UCSD-AML1 (cell line): ENCODE data around the gene MPG.
"Not testable (repeated sequence)": the region's sequence is repeated elsewhere in the genome, so short reads cannot be mapped to it uniquely, and the experiment has no call there.

ENCODE experiments used
- DNase-seq: peaks from one replicate; lab custom pipeline; 2025; ENCODE audit not compliant: unreplicated experiment; lab: John Stamatoyannopoulos, UW

MPG gene

DNA sequence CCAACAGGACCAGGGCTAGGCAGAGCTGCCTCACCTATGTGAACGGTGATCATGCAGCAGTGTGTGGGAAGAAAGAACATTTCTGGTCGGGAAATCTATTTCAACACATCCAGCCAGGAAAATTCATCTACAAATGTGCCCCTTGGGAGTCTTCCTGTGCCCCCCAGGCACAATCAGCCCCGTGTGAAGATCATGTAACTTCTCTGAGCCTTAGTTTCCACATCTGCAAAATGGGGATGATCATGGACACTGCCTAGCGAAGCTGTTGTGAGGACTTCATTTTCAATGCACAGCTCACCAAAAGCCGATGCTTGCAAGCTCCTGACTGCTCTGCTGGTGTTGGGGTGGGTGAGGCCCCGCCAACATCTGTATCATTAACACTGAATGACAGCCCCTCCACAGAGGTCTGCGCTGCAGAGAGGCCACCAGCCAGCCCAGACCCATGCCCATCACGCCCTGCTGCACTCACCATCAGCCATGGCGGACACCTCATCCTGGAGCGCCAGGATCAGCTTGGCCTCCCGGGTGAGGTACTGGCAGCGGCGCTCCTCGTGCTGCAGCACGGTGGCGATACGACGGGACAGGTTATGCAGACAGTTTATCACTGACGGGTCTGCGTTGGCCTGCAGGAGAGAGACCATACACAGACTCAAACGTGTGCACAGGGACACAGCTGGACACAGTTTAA, 34.3 kb downstream of the MPG start:
- no peak for DNase-seq

DNA sequence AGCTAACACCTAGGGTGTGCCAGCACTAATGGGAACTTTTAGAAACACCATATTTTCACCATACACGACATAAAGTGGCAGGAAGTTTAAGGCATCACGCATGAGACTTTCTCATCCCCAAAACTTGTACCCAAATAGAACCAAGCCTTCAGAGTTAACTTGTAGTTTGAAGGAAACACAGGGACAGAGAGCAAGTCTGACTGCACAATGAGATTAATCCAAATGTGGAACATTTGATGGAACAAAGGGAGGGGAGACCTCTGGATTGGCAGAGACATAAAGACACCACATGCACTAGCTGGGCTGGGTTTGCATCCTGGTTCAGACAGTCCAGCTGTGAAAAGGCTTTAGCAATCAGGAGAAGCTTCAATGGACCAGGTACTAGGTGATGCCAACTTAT, 36.3 kb downstream of the MPG start:
- DNase-seq: no peak

DNA sequence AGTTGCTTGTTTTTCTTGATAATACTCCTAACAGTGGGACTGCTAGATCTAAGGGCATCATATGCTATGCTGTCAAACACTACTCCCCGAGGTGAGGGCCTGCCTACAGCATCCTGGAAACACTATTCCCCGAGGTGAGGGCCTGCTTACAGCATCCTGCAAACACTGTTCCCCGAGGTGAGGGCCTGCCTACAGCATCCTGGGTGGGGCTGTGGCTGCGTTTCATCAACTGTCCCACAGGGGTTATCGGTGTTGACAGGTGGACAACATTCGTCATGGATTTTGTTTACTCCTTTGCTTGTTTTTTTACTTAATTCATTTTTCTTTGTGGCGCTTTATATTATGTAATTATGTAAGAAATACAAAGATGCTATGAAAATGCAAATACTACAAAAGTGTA, 38.0 kb downstream of the MPG start:
- no peak for DNase-seq

DNA sequence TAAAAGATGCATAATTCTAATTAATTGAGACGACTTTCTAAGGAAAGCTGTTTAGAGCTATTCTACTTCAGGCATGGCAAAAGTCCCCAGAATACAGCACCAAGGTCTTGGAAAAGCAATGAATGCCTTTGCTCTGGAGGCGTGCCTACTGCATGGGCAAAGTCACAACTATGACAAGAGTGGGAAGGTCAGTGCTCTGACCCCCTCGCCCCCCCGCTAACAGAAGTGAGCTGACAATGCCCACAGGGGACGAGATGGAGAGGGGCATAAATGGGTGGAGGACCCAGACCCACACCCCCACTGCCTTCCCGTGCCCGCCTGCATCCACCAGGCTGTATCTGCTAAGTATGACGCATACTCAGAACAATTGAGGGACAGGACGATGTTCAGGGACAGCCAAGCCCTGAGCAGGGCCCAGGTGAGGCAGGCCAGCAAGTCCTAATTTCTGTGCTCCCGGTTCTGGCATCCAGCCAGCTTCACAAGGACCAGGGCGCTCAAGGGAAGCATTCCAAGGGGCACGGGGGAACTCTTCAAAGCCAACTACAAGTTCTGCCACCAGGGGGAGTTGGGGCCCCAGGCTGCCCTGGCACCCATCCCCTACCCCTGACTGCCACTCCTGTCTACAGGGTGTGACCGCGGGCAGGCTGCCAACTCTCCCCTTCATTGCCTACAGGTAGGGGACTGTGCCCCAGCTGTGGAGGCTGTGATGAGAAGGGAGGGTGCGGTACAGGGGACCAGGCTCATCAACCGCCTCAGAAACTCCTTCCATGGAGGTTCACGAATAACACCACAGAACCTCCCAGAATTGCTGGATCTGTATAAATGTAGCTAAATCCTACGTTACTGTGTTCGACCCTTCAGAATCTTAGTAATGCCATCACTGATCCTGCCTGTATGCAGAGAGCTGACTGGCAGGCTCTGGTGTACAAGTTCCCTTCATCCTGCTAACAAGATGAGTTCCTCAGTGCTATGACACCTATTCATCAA, 39.6 kb downstream of the MPG start:
- peak; percentile 61 for DNase-seq

DNA sequence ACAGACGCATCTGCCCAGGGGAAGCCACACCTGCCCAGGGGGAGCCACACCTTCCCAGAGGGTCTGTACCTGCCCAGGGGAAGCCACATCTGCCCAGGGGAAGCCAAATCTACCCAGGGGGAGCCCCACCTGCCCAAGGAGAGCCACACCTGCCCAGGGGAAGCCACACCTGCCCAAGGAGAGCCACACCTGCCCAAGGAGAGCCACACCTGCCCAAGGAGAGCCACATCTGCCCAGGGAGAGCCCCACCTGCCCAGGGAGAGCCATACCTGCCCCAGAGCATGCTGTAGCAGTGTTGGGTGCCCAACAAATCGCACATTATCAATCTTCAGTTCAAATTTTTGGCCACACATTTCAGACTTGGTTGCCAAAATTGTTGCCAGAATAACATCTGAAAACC, 40.8 kb downstream of the MPG start:
- DNase-seq: no peak

DNA sequence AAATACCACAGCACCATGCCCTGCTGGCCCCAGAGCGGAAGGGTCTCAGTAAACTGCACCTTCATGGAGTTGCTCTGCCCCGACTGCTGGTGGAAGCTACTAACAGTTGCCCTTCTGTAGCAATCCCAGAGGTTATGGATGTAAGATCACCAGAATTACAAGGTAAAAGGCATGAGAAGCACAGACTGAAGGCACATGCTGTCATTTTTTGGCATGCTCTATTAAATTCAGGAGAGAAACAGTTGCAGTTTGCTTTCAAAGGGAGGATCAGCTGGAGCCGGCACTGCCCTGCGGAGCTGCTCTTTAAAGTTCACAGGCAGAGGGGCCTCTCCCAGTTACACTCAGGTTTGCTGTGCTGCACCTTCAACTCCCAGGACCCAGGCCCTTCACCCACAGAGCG, 41.3 kb downstream of the MPG start:
- no peak for DNase-seq

DNA sequence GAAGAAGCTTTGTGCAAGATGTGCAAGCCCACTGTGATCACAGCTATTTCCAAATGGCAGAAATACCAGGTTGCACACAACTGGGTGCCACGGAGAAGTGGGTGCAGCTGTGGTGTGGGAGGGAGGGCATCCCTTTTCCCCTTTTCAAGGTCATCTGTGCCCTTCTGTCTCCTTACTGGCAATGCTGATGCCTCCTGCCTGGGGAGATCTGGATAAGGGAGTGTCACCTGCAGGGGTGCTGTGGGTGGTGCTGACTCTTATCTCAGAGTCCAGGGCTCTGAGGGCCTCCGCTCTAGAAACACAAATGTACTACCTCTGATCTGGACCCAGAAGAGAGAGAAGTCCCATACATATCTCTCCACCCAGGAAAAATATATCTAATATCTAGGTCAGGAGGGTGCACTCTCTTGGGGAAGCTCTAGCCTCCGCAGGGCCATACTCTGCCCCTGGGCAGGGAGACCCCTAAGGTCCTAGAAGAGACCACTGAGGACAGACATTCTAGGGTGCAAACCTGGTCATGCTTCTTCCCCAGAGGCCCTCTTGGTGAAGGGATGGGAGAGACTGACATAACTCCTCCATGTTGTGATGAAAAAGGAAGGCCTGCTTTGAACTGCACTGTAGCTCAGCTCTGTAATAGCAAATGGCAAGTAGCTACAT, 41.9 kb downstream of the MPG start:
- no peak for DNase-seq

DNA sequence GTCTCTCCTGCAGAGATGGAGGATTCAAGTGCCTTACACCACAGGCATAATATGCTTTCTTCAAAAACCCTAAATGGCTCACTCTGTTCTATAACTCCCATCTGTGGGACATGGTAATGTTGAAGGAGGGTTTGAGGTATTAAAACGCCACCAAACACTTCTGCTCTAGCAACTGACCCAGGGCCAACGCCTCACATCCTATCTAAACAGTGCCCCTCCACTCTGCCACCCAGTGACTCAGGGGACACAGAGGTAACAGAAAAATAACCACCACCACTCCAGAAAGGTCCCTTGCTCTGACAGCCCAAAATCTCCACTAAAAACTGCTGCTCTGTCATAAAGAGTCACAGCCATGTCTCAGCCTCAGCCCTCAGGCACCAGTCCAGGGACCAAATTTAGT, 42.7 kb downstream of the MPG start:
- DNase-seq: no peak

DNA sequence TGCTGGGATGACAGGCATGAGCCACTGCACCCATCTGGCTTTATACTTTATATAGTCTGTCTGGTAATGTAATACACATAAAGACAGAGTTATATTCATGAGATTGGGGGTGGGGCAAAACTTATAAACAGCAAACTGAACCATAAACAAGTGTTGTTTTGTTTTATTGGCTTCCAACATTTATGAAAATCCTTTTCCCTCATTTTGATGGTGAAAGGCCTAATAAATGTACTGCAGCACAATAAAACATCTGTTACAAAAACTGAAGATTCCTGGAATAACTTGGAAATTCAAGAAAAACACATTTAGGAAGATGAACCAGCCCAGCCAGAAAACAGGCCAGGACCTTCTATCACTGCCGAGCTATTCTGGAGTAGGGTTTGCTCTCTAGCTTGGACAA, 44.3 kb downstream of the MPG start:
- no peak for DNase-seq

DNA sequence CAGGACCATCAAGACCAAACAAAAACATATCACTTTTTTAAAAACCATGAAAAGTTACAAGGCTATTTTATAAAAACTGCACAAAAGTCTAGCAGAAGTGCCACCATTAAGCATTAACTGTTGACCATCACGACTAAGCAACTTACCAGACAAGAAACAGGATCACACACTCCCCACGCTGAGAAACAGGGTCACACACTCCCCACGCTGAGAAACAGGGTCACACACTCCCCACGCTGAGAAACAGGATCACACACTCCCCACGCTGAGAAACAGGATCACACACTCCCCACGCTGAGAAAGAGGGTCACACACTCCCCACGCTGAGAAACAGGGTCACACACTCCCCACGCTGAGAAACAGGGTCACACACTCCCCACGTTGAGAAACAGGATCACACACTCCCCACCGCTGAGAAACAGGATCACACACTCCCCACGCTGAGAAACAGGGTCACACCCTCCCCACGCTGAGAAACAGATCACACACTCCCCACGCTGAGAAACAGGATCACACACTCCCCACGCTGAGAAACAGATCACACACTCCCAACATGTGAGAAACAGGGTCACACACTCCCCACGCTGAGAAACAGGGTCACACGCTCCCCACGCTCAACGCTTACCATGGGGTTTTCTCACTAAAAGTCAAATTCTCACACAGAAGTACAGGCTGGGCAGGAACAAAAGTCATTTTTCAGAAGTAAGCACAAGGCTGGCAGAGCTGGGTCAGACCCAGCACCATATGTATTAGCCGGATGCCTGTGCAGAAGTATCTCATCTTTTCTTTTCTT, 45.7 kb downstream of the MPG start:
- not testable (repeated sequence) for DNase-seq

DNA sequence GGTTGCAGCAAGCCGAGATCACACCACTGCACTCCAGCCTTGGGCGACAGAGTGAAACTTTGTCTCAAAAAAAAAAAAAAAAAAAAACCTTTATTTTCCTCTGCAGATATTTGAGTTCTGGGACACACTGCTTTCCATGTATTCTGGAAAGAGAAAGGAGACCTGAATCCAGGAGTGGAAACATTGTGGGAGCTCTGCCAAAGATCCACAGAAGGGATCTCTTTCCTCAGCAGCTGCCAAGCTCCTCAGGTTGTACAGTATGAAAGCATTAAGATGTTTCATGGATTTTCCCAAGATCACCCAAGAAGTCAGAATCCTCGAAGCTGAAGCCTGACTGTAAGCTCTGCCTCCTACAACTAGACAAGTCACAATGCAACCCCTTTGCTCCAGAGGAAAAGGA, 47.0 kb downstream of the MPG start:
- no peak for DNase-seq

DNA sequence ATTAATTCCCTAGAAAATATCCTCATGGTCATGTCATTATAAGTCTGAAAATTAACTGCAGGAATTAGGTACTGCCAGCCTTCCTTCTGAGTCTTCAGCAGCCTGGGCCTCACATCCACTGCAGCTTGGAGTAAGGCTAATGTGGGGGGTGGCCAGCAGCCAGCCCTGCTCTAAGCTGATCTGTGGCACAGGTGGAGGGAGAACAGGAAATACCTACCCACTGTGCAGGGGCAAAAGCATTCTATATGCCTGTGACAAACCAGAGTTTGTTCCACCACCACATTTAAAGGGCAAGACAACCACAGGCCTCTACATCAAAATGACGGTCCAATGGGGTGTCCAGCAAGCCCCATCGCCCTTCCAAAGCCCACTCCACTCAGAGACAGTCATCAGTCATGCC, 51.0 kb downstream of the MPG start:
- no peak for DNase-seq

DNA sequence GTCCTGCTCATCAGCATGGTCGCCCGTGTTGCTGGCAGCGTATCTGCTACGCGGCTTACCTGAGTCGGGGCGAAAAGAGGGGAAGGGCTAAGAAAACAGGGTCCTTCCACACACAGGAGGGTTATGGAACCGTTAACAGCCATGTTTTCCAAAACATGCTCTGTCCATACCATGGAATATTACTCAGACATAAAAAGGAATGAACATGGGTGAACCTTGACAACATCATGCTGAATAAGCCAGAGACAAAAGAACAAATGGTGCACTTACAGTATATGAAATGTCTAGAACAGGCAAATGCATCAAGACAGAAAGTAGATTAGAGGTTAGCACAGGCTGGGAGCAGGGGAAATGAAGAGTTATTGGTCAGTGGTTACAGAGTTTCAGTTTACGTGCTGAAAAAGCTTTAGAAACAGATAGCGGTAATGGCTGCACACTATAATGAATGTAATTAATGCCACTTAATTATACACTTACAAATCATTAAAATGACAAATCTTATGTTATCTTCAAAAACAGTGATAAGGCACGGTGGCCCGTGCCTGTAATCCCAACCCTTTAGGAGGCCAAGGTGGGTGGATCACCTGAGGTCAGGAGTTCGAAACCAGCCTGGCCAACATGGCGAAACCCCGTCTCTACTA, 52.6 kb downstream of the MPG start:
- DNase-seq: no peak

DNA sequence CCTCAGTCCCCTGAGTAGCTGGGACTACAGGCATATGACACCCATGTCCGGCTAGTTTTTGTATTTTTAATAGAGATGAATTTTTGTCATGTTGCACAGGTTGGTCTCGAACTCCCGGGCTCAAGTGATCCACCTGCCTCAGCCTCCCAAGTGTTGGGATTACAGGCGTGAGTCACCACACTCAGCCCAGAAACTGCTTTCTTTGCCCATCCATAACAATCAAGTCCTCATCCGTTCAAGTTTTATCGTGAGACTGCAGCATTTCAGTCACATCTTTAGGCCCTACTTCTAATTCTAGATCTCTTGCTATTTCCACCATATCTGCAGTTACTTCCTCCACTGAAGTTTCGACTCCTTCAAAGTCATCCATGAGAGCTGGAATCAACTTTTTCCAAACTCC, 54.1 kb downstream of the MPG start:
- no peak for DNase-seq

DNA sequence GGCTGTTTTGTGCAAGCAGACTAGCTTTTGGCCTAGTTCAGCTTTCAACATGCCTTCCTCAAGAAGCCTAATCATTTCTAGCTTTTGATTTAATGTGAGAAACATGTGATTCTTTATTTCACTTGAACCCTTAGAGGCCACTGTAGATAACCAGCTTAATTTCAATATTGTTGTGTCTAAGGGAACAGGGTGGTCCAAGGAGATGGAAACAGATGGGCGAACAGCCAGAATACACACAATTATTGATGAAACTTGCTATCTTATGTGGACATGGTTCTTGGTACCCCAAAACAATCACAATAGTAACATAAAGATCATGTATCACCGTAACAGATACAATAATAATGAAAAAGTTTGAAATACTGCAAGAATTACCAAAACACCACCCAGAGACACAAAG, 55.7 kb downstream of the MPG start:
- no peak for DNase-seq
